ENCODE measurements around the gene SERINC5.
"Not testable (repeated sequence)": the region's sequence is repeated elsewhere in the genome, so short reads cannot be mapped to it uniquely, and the experiment has no call there.

Gene SERINC5

DNA sequence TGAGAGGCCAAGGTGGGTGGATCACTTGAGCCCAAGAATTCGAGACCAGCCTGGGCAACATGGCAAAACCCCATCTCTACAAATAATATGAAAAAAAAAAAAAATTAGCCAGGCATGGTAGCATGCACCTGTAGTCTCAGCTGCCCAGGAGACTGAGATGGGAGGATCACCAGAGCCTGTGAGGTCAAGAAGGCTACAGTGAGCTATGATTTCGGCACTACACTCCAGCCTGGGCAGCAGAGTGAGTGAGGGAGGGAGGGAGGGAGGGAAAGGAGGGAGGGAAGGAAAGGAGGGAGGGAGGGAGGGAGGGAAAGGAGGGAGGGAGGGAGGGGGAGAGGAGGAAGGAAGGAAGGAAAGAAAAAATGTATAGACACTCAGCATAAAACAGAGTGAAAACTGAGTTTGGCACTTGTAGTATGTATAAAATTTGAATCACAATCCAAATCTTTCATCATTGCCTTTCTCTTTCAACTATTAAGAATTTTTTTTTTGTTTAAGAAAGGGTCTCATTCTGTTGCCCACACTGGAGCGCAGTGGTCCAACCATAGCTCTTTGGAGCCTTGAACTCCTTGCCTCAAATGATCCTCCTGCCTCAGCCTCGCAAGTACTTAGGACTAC, 27.8 kb downstream of the SERINC5 start:
- DNase-seq (ENCODE audit: low read depth, low spot score): no peak

DNA sequence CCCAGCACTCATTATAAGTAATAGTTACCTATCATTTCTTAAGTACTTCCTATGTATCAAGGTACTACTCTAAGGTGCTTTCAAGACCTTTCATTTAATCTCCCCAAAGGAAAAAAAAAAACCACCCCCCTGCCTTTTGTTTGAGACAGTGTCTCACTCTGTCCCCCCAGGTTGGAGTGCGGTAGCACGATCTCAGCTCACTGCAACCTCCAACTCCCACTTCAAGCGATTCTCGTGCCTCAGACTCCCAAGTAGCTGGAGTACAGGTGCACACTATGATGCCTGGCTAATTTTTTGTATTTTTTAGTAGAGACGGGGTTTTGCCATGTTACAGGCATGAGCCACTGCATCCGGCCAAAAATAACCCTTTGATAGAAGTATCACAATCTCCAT, 29.9 kb downstream of the SERINC5 start:
- no peak for DNase-seq (ENCODE audit: low read depth, low spot score)

DNA sequence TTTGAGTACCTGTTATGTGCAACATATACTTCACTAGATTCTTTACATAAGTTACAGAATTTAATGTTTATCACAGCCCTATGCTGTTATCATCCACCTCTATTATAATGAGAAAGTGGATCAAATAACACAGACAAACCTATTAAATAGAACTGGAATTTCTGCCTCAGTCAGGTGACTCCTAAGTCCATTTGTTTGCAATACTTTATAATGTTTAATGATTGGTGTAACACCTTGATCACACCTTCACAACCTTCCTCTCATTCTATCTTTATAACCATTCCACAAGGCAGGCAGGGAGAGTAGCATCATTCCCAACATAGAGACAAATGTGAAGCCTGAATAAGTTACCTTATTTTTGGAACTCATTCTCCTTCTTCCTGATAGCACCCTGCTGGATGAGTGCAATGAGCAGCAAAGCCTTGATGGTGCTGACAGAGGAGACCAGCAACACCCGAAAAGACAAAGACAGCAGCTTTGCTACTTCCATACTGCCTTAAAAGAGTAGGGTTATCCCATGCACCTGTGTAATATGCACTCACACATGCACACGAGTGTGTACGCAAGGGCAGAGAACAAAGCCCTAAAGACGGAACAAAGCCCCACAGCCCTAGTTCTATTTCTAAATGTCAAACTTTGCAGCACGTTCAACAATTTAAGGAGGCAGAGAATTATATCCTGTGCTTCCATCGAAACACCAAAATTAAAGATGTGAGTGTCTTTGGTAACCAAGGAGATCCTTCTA, 30.5 kb downstream of the SERINC5 start:
- no peak for DNase-seq (ENCODE audit: low read depth, low spot score)

DNA sequence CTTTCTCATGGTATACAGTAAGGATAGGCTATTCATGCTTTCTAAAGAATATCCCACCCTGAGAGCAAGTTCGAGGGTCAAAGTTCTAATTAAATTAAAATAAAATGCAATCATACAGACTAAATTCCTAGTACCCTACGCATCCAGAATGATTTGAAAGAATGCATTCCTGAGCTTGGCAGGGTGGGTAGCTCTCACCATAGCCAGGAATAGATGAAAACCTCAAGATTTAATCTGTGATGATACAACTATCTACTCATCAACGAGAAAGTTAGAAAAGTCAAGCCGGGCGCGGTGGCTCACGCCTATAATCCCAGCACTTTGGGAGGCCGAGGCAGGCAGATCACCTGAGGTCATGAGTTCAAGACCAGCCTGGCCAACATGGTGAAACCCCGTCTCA, 32.3 kb downstream of the SERINC5 start:
- no peak for DNase-seq (ENCODE audit: low read depth, low spot score)

DNA sequence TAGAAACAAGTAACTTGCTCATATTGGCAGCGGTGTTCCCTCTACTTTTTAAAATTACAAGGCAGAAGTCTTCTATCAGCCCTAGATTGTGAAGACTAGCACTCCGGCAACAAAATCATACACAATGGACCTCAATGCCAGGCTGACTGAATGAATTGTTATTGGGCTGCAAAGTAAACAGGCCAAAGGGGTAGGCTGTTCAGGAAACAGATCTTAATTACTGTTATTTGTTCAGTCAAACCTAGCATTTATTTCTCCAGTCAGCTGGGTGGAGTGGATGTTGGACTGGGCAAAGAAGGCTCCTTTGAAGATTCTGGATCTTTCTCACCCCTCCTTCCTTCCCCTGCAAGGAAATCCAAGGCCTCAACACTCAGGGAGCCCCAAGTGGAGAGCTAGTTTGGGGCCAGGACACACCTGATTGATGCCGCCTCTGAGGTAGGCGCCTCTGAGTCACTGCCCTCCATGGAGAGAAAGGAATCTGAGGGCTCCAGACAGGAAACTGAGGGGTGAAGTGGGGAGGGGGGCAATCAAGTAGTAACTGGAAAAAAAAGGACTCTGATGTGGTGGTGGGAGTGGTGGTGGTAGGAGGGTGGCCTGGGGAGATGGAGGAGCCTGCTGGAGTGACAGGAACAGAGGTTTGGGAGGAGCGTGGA, 35.5 kb downstream of the SERINC5 start:
- no peak for DNase-seq (ENCODE audit: low read depth, low spot score)

DNA sequence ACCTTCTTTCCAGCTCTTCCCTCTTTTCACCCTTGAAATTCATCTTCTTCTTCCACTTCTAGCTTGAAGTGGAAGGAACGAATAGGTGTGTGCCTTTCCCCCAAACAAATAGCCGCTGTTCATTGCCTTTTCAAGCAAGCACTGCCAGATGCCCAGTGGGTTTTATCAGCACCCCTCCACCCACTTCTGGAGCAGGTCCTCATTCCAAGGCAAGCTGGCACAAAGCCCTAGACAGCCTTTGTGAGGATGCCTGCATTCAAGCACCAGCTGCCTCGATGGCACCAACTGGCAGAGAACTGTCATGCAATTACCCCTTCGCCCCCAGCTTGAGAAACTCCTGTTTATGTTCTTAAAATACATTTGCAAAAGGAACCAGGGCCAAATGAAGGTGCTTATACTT, 36.5 kb downstream of the SERINC5 start:
- no peak for DNase-seq (ENCODE audit: low read depth, low spot score)

DNA sequence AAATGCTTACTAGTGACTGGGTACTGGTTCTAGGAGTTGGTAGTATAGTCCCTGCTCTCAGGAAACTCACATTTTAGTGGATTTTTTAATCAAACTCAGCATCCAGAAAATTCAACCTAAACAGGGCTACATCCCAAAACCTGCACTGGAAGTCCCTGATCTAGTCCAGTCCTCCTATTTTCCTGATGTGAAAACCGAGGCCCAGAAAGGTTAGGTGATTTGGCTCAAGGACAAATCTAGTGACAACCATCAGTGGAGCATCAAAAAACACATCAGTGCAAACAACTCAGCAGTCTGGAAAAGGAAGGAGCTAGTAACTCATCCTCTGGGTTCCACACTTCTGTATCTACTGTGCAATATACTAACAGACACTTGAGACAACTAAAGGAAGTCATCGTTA, 38.2 kb downstream of the SERINC5 start:
- DNase-seq (ENCODE audit: low read depth, low spot score): no peak

DNA sequence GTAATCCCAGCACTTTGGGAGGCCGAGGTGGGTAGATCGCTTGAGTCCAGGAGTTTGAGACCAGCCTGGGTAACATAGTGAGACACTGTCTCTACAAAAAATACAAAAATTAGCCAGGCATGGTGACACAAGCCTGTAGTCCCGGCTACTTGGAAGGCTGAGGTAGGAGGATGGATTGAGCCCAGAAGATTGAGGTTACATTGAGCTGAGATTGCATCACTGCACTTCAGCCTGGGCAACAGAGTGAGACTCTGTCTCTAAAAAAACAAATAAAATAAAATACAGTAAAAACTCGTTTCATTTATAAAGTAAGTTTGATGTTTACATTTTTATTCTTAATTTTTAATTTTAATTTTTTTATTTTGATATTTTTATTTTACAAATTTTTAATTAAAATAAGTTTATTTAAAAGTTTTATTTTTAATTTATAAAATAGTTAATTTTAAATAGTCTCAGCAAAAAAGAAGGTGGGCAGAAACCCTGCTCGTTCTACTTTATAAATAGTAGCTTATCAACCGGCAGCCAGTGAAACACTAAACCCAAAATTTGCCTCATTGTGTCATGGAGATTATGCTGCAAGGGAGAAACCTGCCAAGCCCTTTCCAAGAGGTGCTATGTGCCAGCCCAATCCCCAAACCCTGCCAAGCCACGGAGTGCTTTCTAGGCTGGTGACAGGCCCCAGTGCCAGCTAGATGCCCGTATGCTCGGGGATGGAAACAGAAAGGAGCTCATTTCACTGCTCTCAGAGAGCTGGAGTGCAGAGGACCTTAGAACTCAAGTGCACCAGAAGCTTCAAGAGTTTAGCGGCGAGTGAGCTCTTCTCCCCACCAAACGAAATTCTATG, 38.9 kb downstream of the SERINC5 start:
- no peak for DNase-seq (ENCODE audit: low read depth, low spot score)

DNA sequence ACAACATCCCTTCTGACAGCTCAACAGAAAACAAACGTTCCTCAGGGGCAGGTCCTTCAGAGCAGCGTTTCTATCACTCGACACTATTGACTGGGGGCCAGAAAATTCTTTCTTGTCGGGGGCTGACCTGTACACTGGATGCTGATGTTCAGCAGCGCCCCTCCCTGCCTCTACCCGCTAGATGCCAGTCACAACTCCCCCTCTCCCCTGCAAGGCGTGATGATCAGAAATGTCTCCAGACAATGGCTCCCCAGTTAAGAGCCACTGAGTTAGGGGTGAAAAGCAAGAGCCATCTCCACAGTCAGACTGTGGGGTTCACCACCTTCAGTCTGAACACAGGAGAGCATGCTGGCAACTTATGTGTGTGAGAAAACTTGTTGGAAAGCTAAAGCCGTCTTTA, 39.8 kb downstream of the SERINC5 start:
- DNase-seq (ENCODE audit: low read depth, low spot score): no peak

DNA sequence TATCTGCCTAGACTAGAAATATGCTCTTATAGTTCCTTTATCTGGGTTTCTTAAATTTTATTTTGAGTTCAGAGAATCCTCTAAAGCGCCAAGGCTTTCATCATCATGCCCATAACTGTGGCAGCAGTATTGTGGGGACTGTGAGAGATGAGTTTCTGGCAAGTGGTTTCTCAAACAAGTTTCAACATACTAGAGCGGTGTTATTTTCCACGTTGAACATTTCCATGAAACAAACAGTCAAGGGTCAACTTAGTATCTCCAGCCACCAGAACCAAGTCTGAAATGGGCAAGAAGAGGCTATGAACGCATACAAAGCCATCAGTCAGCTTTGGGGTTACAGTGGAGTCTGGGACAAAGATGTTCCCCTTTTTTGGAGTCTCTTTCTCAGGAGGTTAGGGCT, 40.3 kb downstream of the SERINC5 start:
- DNase-seq (ENCODE audit: low read depth, low spot score): no peak

DNA sequence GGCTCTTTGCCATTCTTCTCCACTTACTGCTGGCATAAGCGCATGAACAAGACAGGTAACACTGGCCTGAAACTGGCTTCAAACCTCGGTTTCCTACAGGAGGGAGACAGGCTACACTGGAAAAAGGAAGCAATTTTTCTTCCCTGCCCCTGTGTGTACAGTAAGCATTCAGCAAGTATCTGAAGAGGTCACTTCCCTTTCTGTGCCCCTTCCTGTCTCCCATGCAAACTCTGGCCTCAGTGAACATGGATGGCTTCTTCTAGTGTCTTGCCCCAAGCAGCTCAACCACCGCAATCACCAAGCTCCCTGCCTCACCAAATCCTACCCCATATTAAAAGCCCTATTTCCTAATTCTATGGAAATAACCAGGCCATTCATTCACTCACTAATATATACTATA, 42.4 kb downstream of the SERINC5 start:
- no peak for DNase-seq (ENCODE audit: low read depth, low spot score)

DNA sequence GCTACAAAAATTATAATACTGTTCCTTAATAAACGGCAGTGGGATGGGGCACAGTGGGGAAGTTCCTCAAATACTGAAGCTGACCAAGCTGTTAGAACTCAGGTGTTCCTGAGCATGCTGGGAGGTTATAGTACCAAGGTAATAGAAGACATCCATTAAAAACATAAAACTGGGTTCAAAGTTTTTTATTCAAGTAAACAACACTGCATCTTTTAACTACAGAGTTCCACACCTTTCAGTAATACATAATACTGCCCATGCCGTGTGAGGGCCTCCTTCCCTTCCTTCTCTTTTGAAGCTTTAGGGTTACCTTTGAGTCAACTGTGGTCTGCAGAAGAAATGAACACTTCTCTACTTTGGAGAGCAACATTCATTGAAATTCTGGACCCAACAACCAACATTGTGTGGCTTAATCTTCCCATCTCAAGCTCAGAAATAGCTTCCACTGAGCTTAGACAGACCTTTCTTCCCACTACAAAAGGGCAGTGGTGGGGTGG, 43.6 kb downstream of the SERINC5 start:
- DNase-seq (ENCODE audit: low read depth, low spot score): no peak

DNA sequence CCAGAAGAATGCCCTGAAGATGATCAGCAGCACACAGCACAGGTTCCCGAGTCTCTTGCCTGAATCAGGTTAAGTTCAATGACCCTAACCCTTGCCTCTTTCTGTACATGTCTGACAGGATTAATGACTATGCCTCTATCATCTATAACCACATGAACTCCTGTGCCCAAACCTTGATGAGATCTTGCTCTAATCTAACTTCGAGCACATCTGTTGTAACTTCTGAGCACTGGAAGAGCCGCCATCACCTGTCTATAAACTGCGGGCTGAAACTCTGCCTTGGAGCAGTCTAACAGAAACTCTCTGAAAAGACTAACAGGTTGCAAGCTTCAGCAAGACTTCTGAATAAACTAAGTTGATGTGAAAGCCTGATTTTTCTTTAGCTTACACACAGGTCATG, 44.5 kb downstream of the SERINC5 start:
- no peak for DNase-seq (ENCODE audit: low read depth, low spot score)

DNA sequence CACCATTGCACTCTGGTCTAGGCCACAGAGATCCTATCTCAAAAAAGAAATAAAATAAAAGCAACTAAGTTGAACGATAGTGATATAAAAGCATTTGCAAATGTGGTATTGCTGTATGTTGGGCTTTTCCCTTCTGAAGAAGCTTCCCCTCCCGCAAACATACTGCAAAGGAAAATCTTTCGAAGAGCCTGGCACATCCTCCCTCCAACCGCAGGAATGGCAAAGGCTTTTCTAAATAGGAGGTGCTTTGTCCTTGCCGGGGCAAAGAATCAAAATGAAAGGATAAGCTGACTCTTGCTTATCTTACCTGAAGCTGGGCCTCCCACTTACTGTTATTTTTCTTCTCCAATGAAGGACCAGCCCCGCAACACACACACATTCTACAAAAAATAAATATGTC, 45.8 kb downstream of the SERINC5 start:
- no peak for DNase-seq (ENCODE audit: low read depth, low spot score)

DNA sequence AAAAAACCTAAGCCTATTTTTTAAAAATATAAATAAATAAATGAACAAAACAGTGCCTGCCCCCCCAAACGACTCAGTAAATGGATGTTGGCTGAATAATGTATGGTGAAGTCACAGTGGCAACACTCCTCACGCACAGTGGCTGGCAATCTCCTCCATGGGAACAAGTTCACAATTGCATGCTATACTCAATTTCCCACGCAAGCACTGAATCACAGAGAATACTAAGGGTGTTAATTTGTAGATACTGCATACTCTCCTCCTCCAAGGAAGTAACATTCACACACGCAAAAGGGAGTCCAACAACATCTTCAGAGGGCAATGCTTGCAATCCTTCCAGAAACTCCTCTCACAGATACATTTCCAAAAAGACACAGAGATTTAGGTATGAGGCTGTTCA, 47.5 kb downstream of the SERINC5 start:
- no peak for DNase-seq (ENCODE audit: low read depth, low spot score)

DNA sequence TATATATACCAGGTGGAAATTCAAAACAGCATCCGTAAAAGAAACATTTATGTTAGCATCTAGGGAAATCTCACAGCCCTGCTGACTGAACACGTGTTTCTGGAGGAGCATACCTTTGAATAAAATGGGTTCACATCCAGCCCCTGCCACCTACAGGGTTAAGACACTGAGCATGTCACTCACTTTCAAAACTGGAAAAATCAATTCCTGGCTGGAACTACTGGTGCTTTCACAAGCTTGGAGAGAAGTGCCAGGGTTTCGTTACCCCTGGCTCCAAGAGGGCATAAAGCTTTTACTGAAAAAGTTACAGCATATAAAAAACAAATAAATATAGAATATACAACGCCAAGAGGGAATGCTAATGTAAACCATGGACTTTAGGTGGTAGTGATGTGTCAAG, 48.0 kb downstream of the SERINC5 start:
- DNase-seq (ENCODE audit: low read depth, low spot score): no peak

DNA sequence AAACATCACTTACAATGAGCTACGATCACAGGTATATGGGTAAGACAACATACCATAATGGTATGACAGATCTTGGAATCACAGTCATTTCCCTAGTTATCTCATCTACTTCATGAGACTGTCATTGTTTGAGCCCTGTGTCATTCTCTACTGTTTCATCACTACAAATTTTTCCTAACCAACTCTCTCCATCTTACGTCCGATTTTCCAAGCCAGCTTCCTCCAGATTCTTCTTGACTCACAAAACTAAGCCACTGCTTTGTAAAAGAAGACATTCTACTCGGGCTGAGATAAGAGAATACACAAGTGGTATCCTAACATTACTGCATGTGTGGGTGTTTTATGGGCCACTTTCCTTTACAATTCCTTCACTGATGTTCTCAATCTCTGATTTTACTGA, 49.6 kb downstream of the SERINC5 start:
- no peak for DNase-seq (ENCODE audit: low read depth, low spot score)

DNA sequence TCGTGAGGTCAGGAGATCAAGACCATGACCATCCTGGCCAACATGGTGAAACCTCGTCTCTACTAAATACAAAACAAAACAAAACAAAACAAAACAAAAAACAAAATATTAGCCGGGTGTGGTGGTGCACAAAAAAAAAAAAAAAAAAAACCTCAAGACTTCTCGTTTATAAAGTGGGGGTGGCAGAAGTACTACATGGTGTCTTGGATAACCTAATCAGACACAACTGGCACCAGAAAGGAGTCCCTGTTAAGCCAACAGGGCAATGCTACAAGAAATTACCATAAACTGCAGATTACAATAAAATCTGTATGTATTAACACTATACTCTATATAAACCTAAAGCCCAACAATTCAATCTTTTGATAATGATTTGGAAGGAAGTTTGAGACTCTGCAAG, 50.0 kb downstream of the SERINC5 start:
- no peak for DNase-seq (ENCODE audit: low read depth, low spot score)

DNA sequence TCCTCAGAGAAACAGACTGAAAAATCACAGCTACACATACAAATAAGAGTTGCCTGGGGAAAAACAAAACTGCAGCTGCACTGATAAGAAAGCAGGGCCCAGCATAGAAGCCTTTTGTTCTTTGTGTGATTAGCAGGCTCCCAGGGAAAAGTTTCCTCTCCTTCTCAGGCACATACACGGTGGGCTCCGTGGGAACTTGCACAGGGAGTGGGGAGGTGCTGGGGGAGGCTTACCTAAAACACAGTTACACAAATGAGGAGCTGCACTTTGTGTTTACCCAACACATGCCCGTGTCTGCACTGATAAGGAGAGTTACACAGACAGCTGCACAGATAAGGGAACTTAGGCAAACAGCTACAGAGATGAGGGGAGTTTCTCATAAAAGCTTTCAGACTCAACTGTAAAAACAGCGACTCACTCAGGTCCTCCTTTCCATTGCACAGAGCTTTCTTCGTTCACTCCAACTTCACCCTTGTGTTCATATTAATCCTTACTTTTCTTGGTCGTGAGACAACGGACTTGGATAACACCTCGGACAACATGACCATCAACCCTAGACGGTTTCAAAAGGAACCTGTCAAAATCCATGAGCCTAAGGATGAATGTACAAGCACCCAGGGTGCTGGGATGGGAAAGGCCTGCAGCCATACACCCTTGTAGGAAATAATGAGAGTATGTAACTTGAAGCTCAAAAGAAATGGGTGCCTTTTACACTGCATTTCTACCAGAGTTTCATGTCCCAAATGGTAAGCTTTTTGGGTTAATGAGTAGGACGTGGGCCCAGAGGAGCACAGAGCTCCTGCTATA, 50.8 kb downstream of the SERINC5 start:
- DNase-seq (ENCODE audit: low read depth, low spot score): no peak

DNA sequence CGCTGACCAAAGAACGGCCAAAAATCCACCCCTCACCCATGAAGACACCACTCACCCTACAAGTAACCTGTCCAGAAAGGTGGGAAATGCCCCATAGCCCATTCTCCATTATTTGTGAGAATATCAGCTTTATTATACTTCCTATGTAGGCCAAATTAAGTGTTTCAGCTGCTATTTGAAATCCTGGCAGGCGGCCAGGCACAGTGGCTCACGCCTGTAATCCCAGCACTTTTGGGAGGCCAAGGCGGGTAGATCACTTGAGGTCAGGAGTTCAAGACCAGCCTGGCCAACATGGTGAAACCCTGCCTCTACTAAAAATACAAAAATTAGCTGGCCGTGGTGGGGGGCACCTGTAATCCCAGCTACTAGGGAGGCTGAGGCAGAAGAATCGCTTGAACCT, 54.1 kb downstream of the SERINC5 start:
- not testable (repeated sequence) for DNase-seq (ENCODE audit: low read depth, low spot score)

DNA sequence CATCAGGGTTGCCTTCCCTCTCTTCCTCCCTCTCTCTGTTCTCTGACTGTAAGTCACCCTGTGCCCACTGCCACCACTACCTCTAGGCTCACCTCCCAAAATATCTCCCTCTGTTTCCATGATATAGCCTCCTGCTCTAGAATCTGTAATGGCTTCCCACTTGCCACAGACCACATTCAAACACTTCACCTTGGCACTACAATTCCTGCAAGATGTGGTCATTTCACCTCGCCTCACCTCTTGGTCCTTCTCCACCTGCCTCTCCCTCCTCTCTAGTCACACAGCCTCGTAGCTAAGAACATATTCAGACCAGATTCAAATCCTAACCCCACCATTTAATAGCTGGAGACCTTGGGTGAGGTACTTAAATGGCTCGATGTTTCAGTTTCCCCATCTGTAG, 56.9 kb downstream of the SERINC5 start:
- DNase-seq (ENCODE audit: low read depth, low spot score): no peak
